Left renal pelvis (tissue), 4 donors: ENCODE results near the gene KLK3. TPM values are rescaled to one million over a fixed set of nuclear protein-coding genes. Genes with fewer than 3 reads are reported as not detected.

Experiments used
- DNase-seq, 4 donors: peaks; one replicate each; pipeline ENCODE4 v3.0.0-alpha.2; 2013; ENCODE audit warnings: low read depth in 4 of 4, low spot score in 3 of 4
- polyA plus RNA-seq, 4 donors: library from polyadenylated mRNA; unstranded; fragments of 120-200 nt; gene quantifications; one replicate each; pipeline ENCODE4 v1.2.1, GENCODE V29; 2013; ENCODE audit not compliant: insufficient read length in 4 of 4

The KLK3 gene
- polyA plus RNA-seq, 4 donors: 0.47 to 0.88 (median 0.66) TPM; not detected in 1

GRCh38 chr19:50896591-50897190 lies 42.0 kb downstream of the KLK3 start:
- DNase-seq: peak in 3 of 4 donors; percentile 31 to 54 (median 37)

- DNase-seq: no peak
These were observed 42.5 kb downstream of the KLK3 start for GRCh38 chr19:50897191-50897607.

GRCh38 chr19:50897612-50898011 lies 42.9 kb downstream of the KLK3 start:
- DNase-seq: no peak

- no peak for DNase-seq
These were observed 43.3 kb downstream of the KLK3 start for GRCh38 chr19:50898018-50898417.

- DNase-seq: no peak
These were observed 44.9 kb downstream of the KLK3 start for GRCh38 chr19:50899569-50899968.

GRCh38 chr19:50902640-50903039 lies 47.9 kb downstream of the KLK3 start:
- no peak for DNase-seq

- no peak for DNase-seq
These were observed 51.5 kb downstream of the KLK3 start for GRCh38 chr19:50906217-50906616.

GRCh38 chr19:50908336-50908735 lies 53.6 kb downstream of the KLK3 start:
- DNase-seq: no peak

- no peak for DNase-seq
These were observed 54.7 kb downstream of the KLK3 start for GRCh38 chr19:50909240-50910070.

Other genes with a start within 250 kb of the KLK3 start
- gene SYT3, start 215.0 kb upstream of the KLK3 start, polyA plus RNA-seq: 1 to 10 TPM in 1 of 4 donors, under 1 TPM in 3; 0.25 to 1.7 (median 0.75) TPM
- gene C19orf81, start 205.5 kb upstream of the KLK3 start, polyA plus RNA-seq: 1 to 10 TPM in 3 of 4 donors, under 1 TPM in 1; 0.48 to 3.2 (median 2.2) TPM
- 1 to 10 TPM; 4.2 to 6.6 (median 5.7) TPM for gene SHANK1, start 135.1 kb upstream of the KLK3 start, polyA plus RNA-seq
- gene CLEC11A, start 131.6 kb upstream of the KLK3 start, polyA plus RNA-seq: 10 to 100 TPM; 23.8 to 56.8 (median 31.4) TPM
- gene GPR32, start 84.5 kb upstream of the KLK3 start, polyA plus RNA-seq: not detected
- under 1 TPM in 2 of 4 donors, not detected in 2; 0.10 to 0.29 TPM for gene ACP4, start 64.5 kb upstream of the KLK3 start, polyA plus RNA-seq
- 1 to 10 TPM; 1.2 to 2.1 (median 1.4) TPM for gene KLK1, start 31.1 kb upstream of the KLK3 start, polyA plus RNA-seq
- gene KLK15, start 21.3 kb upstream of the KLK3 start, polyA plus RNA-seq: not detected
- under 1 TPM in 2 of 4 donors, not detected in 2; 0.26 to 0.38 TPM for gene KLK2, start 18.5 kb downstream of the KLK3 start, polyA plus RNA-seq
- gene KLK4, start 56.5 kb downstream of the KLK3 start, polyA plus RNA-seq: not detected
- gene KLK5, start 98.1 kb downstream of the KLK3 start, polyA plus RNA-seq: 1 to 10 TPM; 1.0 to 3.5 (median 1.8) TPM
- 10 to 100 TPM; 30.9 to 56.0 (median 34.5) TPM for gene KLK6, start 114.7 kb downstream of the KLK3 start, polyA plus RNA-seq
- 10 to 100 TPM in 1 of 4 donors, 1 to 10 TPM in 3; 4.1 to 23.3 (median 4.6) TPM for gene KLK7, start 129.0 kb downstream of the KLK3 start, polyA plus RNA-seq
- gene KLK8, start 146.7 kb downstream of the KLK3 start, polyA plus RNA-seq: 10 to 100 TPM in 1 of 4 donors, 1 to 10 TPM in 3; 1.4 to 39.7 (median 3.3) TPM
- 1 to 10 TPM in 1 of 4 donors, under 1 TPM in 3; 0.20 to 6.1 (median 0.42) TPM for gene KLK10, start 164.8 kb downstream of the KLK3 start, polyA plus RNA-seq
- 1 to 10 TPM in 1 of 4 donors, under 1 TPM in 3; 0.40 to 1.1 (median 0.46) TPM for gene KLK11, start 171.7 kb downstream of the KLK3 start, polyA plus RNA-seq
- not detected for gene KLK12, start 180.1 kb downstream of the KLK3 start, polyA plus RNA-seq
- gene KLK13, start 210.2 kb downstream of the KLK3 start, polyA plus RNA-seq: under 1 TPM; 0.31 to 0.74 (median 0.68) TPM
- under 1 TPM; 0.14 to 0.67 (median 0.37) TPM for gene KLK14, start 228.0 kb downstream of the KLK3 start, polyA plus RNA-seq